Activated B cell treated with CpG ODN at 0.5 μM for 24 hours (primary cell): ENCODE measurements around the gene FAM13C. TPM values are rescaled to one million over a fixed set of nuclear protein-coding genes. Genes with fewer than 3 reads are reported as not detected.

Experiments
- ATAC-seq: fragments of 200-7000 bp; cut with Tn5 transposase; one replicate; pipeline ENCODE4 v1.10.0; 2021; ENCODE audit warnings: low read depth, mild to moderate bottlenecking, moderate library complexity
- CTCF ChIA-PET: fragments of 350-600 bp; sonication (Branson Sonifier 250); formaldehyde crosslinking; loops from one replicate; lab custom pipeline; 2021; ENCODE audit warnings: antibody characterized with exemption; lab: Charles Lee
- POLR2A ChIA-PET: fragments of 350-600 bp; sonication (Branson Sonifier 250); formaldehyde crosslinking; loops from one replicate; lab custom pipeline; 2021; ENCODE audit warnings: antibody characterized with exemption; lab: Charles Lee
- DNase-seq: peaks from one replicate; pipeline ENCODE4 v3.0.0; 2022
- H3K27ac Mint-ChIP-seq: one replicate; pipeline ENCODE4 v1.8.0; 2020; ENCODE audit warnings: mixed read lengths
- H3K27me3 Mint-ChIP-seq: one replicate; pipeline ENCODE4 v1.8.0; 2021; ENCODE audit warnings: mixed read lengths
- H3K36me3 Mint-ChIP-seq: one replicate; pipeline ENCODE4 v1.8.0; 2021; ENCODE audit warnings: low read depth, mixed read lengths
- H3K4me1 Mint-ChIP-seq: one replicate; pipeline ENCODE4 v1.8.0; 2021; ENCODE audit warnings: mixed read lengths
- H3K4me3 Mint-ChIP-seq: one replicate; pipeline ENCODE4 v1.8.0; 2020; ENCODE audit warnings: mild to moderate bottlenecking, mixed read lengths
- H3K9me3 Mint-ChIP-seq: one replicate; pipeline ENCODE4 v1.8.0; 2020; ENCODE audit warnings: mixed read lengths
- CTCF ChIP-seq: fragments of 200-600 bp; IDR thresholded peaks from one replicate; pipeline ENCODE4 v1.8.0; 2022; ENCODE audit warnings: antibody characterized with exemption, mild to moderate bottlenecking
- intact Hi-C: fragments of 100-400 bp; cut with micrococcal nuclease; formaldehyde crosslinking; loops from one replicate; pipeline ENCODE4 v1.15.1; 2024
- total RNA-seq: library from RNA; stranded (reverse); gene quantifications from 2 replicates; pipeline ENCODE4 v1.2.3, GENCODE V29; 2022

Gene FAM13C
- total RNA-seq, 1 donor from 2014 or later: not detected

DNA sequence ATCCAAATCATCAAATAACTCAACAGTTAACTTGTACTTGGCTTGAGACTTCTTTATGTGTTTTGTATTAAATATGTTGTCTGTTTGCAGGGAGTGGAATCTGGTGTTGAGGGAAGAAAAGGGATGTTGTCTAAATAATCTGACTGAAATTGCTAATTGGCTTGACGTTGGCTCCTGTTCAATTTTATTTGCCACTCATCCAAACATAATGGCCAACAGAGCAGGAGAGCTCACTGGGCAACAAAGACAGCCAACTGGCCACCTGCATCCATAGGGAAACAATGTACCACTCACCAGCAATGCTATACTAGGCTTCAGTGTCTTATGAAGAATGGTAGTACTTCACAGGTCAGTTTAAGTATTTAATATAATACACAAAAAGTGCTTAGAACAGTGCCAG is 80.5 kb downstream of the FAM13C start:
- Mint-ChIP-seq H3K4me1 (no peaks in the 10 kb centered on the region), H3K9me3 (no peaks in the 10 kb centered on the region), H3K27me3 (no peaks in the 10 kb centered on the region), H3K4me3 (no peak overlapping the region), H3K36me3 (no peaks in the 10 kb centered on the region), H3K27ac (no peak overlapping the region)
- no peak for TF ChIP-seq CTCF
- ChIA-PET CTCF (no interaction called here), POLR2A (no interaction called here)
- intact Hi-C loops: no loop called here
- no peak for ATAC-seq
- no peak for DNase-seq

DNA sequence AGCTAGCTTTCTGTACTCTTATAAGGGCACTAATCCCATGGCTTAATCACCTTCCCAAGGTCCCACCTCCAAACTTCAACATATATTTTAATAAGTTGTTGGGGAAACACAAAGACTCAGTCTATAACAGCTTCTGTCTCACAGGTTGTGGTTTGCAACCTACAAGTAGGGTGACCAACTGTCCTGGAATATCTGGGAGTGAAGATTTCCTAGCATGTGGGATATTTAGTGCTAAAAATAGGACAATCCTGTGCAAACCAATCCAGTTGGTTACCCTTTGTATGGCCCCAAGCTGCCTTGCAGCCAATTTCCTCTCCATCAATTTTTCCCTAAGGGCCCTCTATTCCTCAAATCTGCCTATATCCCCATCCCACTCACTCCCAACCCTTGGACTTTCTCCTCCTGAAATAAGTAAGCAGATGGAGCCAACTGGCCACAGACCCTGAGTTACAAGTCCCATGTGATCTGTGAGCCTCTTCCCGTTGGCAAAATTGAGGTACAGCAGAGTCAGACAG is 82.3 kb downstream of the FAM13C start:
- no peaks in the 10 kb centered on the region for H3K9me3 Mint-ChIP-seq
- H3K4me1 Mint-ChIP-seq: no peaks in the 10 kb centered on the region
- POLR2A ChIA-PET: no interaction called here
- intact Hi-C loops: no loop called here
- H3K36me3 Mint-ChIP-seq: no peaks in the 10 kb centered on the region
- H3K27ac Mint-ChIP-seq: no peak overlapping the region
- DNase-seq (no peak), ATAC-seq (no peak)
- no peaks in the 10 kb centered on the region for H3K27me3 Mint-ChIP-seq
- CTCF ChIA-PET: no interaction called here
- TF ChIP-seq CTCF: no peak
- no peak overlapping the region for H3K4me3 Mint-ChIP-seq

- CTCF ChIA-PET: no interaction called here
- Mint-ChIP-seq H3K36me3 (no peaks in the 10 kb centered on the region), H3K27ac (no peak overlapping the region), H3K4me3 (no peak overlapping the region), H3K9me3 (no peaks in the 10 kb centered on the region), H3K27me3 (no peaks in the 10 kb centered on the region), H3K4me1 (no peaks in the 10 kb centered on the region)
- no peak for DNase-seq
- POLR2A ChIA-PET: no interaction called here
- TF ChIP-seq CTCF: no peak
- ATAC-seq: no peak
- intact Hi-C loops: no loop called here
These were observed 82.9 kb downstream of the FAM13C start for GRCh38 chr10:59279476-59279875.

- H3K9me3 Mint-ChIP-seq: no peaks in the 10 kb centered on the region
- DNase-seq: no peak
- H3K4me1 Mint-ChIP-seq: no peaks in the 10 kb centered on the region
- no peak overlapping the region for H3K27ac Mint-ChIP-seq
- no peaks in the 10 kb centered on the region for H3K27me3 Mint-ChIP-seq
- no peak for TF ChIP-seq CTCF
- intact Hi-C loops: no loop called here
- no peak overlapping the region for H3K4me3 Mint-ChIP-seq
- ChIA-PET POLR2A (no interaction called here), CTCF (no interaction called here)
- ATAC-seq: no peak
- H3K36me3 Mint-ChIP-seq: no peaks in the 10 kb centered on the region
These were observed 85.4 kb downstream of the FAM13C start for GRCh38 chr10:59276919-59277318.

GRCh38 chr10:59276133-59276532 is 86.2 kb downstream of the FAM13C start:
- ChIA-PET CTCF (no interaction called here), POLR2A (no interaction called here)
- no peaks in the 10 kb centered on the region for H3K9me3 Mint-ChIP-seq
- H3K4me3 Mint-ChIP-seq: no peak overlapping the region
- no peak for TF ChIP-seq CTCF
- DNase-seq (no peak), ATAC-seq (no peak)
- intact Hi-C loops: no loop called here
- no peaks in the 10 kb centered on the region for H3K27me3 Mint-ChIP-seq
- H3K4me1 Mint-ChIP-seq: no peaks in the 10 kb centered on the region
- no peak overlapping the region for H3K27ac Mint-ChIP-seq
- no peaks in the 10 kb centered on the region for H3K36me3 Mint-ChIP-seq
